T-helper 1 cell treated with Interleukin-12 subunit alpha and Interleukin-12 subunit beta and Interleukin-4 antibody, amounts not matched to agents 30 μg/mL and 1 μg/mL, for 36 hours (primary cell): ENCODE results near the gene ENPP5.
"Not testable (repeated sequence)": the region's sequence is repeated elsewhere in the genome, so short reads cannot be mapped to it uniquely, and the experiment has no call there.

ENCODE experiments used
- H3K27ac Mint-ChIP-seq: one replicate; pipeline ENCODE4 v1.8.0; 2021; ENCODE audit warnings: mild to moderate bottlenecking, mixed read lengths
- H3K27me3 Mint-ChIP-seq: one replicate; pipeline ENCODE4 v1.8.0; 2021; ENCODE audit warnings: low read depth, mixed read lengths
- H3K36me3 Mint-ChIP-seq: one replicate; pipeline ENCODE4 v1.8.0; 2021; ENCODE audit warnings: low read depth, mixed read lengths
- H3K4me1 Mint-ChIP-seq: one replicate; pipeline ENCODE4 v1.8.0; 2021; ENCODE audit warnings: low read depth, mixed read lengths
- H3K4me3 Mint-ChIP-seq: one replicate; pipeline ENCODE4 v1.8.0; 2021; ENCODE audit warnings: mild to moderate bottlenecking, moderate library complexity, mixed read lengths
- H3K9me3 Mint-ChIP-seq: one replicate; pipeline ENCODE4 v1.8.0; 2021; ENCODE audit warnings: mixed read lengths

The ENPP5 gene

GRCh38 chr6:46137387-46137786 is 33.4 kb downstream of the ENPP5 start:
- Mint-ChIP-seq H3K4me3 (no peak overlapping the region), H3K27me3 (no peaks in the 10 kb centered on the region), H3K4me1 (no peaks in the 10 kb centered on the region), H3K9me3 (no peaks in the 10 kb centered on the region), H3K36me3 (no peaks in the 10 kb centered on the region), H3K27ac (no peak overlapping the region)

DNA sequence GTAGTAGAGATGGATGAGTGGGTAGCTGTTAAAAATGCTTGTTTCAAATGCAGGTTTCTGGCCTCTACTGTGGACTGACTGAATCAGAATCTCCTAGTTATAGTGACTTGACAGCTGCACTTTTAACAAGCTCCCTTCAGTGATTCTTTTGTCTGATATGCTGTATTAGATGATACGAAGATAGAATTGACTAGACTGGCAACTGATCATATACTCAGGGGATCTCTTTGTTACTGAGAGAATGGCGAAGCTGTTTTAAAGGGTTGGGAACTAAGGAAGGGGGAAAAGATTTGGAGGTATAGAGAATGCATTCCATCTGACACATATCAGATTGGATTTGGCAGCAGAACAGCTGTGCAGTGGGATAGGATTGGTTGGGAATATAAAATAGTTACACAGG is 33.9 kb downstream of the ENPP5 start:
- Mint-ChIP-seq H3K9me3 (no peaks in the 10 kb centered on the region), H3K27ac (no peak overlapping the region), H3K4me1 (no peaks in the 10 kb centered on the region), H3K4me3 (no peak overlapping the region), H3K27me3 (no peaks in the 10 kb centered on the region), H3K36me3 (no peaks in the 10 kb centered on the region)

DNA sequence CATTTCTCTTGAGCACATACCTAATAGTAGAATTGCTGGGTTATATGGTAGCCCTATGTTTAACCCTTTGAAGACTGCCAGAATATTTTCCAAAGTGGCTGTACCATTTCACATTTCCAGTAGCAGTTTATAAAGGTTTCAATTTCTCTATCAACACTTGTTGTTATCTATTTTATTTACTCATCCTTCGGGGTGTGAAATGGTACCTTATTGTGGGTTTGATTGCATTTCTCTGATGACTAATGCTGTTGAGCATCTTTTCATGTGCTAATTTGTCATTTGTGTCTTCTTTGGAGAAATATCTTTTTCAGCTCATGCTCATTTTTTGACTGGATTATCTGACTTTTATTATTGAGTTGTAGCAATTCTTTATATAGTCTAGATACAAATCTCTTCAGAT is 35.6 kb downstream of the ENPP5 start:
- no peak overlapping the region for H3K4me3 Mint-ChIP-seq
- no peak overlapping the region for H3K27ac Mint-ChIP-seq
- H3K9me3 Mint-ChIP-seq = no peaks in the 10 kb centered on the region
- no peaks in the 10 kb centered on the region for H3K36me3 Mint-ChIP-seq
- peaks cover 4% of the 10 kb centered on the region for H3K4me1 Mint-ChIP-seq
- no peaks in the 10 kb centered on the region for H3K27me3 Mint-ChIP-seq

- H3K9me3 Mint-ChIP-seq = no peaks in the 10 kb centered on the region
- peaks cover 10% of the 10 kb centered on the region for H3K4me1 Mint-ChIP-seq
- no peak overlapping the region for H3K27ac Mint-ChIP-seq
Measured at GRCh38 chr6:46134216-46134615, 36.6 kb downstream of the ENPP5 start.

DNA sequence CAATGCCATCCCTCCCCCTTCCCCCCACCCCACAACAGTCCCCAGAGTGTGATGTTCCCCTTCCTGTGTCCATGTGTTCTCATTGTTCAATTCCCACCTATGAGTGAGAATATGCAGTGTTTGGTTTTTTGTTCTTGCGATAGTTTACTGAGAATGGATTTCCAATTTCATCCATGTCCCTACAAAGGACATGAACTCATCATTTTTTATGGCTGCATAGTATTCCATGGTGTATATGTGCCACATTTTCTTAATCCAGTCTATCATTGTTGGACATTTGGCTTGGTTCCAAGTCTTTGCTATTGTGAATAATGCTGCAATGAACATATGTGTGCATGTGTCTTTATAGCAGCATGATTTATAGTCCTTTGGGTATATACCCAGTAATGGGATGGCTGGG is 39.5 kb downstream of the ENPP5 start:
- H3K27me3 Mint-ChIP-seq, H3K36me3 Mint-ChIP-seq, H3K4me3 Mint-ChIP-seq, H3K9me3 Mint-ChIP-seq, H3K27ac Mint-ChIP-seq: not testable (repeated sequence)
- peaks cover 11% of the 10 kb centered on the region for H3K4me1 Mint-ChIP-seq

More at GRCh38 chr6:46134216-46134615, 36.6 kb downstream of the ENPP5 start:
- Mint-ChIP-seq H3K4me3 (no peak overlapping the region), H3K27me3 (no peaks in the 10 kb centered on the region), H3K36me3 (no peaks in the 10 kb centered on the region)

- peak overlapping the region; percentile 92 for H3K4me3 Mint-ChIP-seq
- H3K4me1 Mint-ChIP-seq = peaks cover 11% of the 10 kb centered on the region
- no peak overlapping the region for H3K27ac Mint-ChIP-seq
- no peaks in the 10 kb centered on the region for H3K36me3 Mint-ChIP-seq
- H3K27me3 Mint-ChIP-seq = no peaks in the 10 kb centered on the region
- H3K9me3 Mint-ChIP-seq = no peaks in the 10 kb centered on the region
Measured at GRCh38 chr6:46130666-46131065, 40.1 kb downstream of the ENPP5 start.

DNA sequence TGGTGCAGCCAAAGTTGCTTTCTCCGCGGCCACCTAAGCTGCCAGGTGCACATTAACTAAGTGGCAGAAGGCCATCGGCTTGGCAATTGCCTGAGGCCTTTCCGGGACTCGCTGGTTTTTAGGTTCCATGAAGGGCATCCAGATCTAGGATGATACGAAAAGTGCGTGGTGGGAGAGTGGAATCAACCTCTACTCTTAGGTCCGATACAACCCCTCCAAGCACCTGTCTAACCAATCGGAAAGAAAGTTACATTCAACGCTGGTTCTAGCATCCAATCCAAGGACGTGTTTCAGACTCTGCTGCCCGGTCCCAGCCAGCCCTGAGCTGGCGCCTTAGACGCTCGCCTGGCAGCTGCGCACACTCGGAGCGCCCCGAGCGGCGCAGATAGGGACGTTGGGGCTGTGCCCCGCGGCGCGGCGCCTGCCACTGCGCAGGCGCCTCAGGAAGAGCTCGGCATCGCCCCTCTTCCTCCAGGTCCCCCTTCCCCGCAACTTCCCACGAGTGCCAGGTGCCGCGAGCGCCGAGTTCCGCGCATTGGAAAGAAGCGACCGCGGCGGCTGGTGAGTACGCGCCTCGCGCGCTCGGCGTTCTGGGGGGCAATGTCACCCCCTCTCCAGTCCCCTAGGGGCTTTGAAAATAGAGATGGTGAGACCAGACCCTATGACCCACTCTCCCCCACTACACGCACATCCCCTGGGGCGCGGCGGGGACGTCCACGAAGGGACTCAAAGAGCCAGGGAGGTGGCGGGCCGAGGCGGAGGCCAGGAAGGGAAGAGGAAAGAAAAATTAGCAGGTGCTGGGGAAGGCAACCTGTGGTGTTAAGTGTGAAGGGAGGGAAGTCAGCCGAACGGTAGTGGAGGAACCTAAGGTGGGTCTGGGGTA is 40.9 kb downstream of the ENPP5 start, which contains the start of gene ENPP4:
ENPP4 (plus strand) TSS at position 361 of the 883 bp plus-strand sequence. CDS start 9,595 bp downstream, outside the sequence.
- Mint-ChIP-seq H3K27me3 (no peaks in the 10 kb centered on the region), H3K9me3 (no peaks in the 10 kb centered on the region), H3K4me3 (peak within 1 kb of the TSS; percentile 92), H3K27ac (peak within 1 kb of the TSS; percentile 82), H3K36me3 (no peaks in the 10 kb centered on the region), H3K4me1 (peaks cover 11% of the 10 kb centered on the region)

GRCh38 chr6:46129291-46129628 is 41.5 kb downstream of the ENPP5 start:
- Mint-ChIP-seq H3K27ac (peak overlapping the region; percentile 82), H3K4me1 (peaks cover 11% of the 10 kb centered on the region), H3K4me3 (peak overlapping the region; percentile 92), H3K36me3 (no peaks in the 10 kb centered on the region), H3K9me3 (no peaks in the 10 kb centered on the region), H3K27me3 (no peaks in the 10 kb centered on the region)

DNA sequence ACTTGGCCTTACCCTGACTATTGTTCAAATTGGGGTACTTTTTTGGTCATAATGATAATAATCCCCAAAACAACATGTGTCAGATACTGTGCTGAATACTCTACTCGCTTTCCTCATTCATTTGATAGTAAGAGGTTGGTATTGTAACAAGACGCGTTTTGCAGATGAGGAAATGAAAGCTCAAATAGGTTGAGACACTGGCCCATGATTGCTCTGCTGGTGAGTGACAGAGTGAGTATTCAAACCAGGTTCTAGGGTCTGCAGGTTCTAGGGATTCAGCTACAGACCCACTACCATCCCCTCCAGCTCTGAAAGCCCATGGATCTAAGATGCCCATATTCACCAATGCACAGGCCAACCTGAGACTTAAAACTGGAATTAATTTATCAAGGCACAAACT is 42.3 kb downstream of the ENPP5 start:
- H3K4me3 Mint-ChIP-seq = no peak overlapping the region
- H3K36me3 Mint-ChIP-seq = no peaks in the 10 kb centered on the region
- H3K9me3 Mint-ChIP-seq = no peaks in the 10 kb centered on the region
- peaks cover 11% of the 10 kb centered on the region for H3K4me1 Mint-ChIP-seq
- H3K27me3 Mint-ChIP-seq = no peaks in the 10 kb centered on the region
- no peak overlapping the region for H3K27ac Mint-ChIP-seq

DNA sequence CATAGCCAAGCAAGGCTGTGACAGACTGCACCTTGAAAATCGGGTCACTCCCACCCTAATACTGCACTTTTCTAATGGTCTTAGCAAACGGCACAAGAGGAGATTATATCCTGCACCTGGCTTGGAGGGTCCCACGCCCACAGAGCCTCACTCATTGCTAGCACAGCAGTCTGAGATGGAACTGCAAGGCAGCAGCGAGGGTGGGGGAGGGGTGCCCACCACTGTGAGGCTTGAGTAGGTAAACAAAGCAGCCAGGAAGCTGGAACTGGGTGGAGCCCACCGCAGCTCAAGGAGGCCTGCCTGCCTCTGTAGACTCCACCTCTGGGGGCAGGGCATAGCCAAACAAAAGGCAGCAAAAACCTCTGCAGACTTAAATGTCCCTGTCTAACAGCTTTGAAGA is 51.1 kb downstream of the ENPP5 start:
- H3K4me3 Mint-ChIP-seq = not testable (repeated sequence)

GRCh38 chr6:46118836-46119235 is 51.9 kb downstream of the ENPP5 start:
- H3K27me3 Mint-ChIP-seq = no peaks in the 10 kb centered on the region
- no peak overlapping the region for H3K4me3 Mint-ChIP-seq
- H3K4me1 Mint-ChIP-seq = no peaks in the 10 kb centered on the region
- no peak overlapping the region for H3K27ac Mint-ChIP-seq
- peaks cover 6% of the 10 kb centered on the region for H3K36me3 Mint-ChIP-seq
- peaks cover 3% of the 10 kb centered on the region for H3K9me3 Mint-ChIP-seq

More for the DNA sequence above, 51.1 kb downstream of the ENPP5 start:
- H3K36me3 Mint-ChIP-seq, H3K27me3 Mint-ChIP-seq, H3K4me1 Mint-ChIP-seq, H3K27ac Mint-ChIP-seq, H3K9me3 Mint-ChIP-seq: not testable (repeated sequence)

DNA sequence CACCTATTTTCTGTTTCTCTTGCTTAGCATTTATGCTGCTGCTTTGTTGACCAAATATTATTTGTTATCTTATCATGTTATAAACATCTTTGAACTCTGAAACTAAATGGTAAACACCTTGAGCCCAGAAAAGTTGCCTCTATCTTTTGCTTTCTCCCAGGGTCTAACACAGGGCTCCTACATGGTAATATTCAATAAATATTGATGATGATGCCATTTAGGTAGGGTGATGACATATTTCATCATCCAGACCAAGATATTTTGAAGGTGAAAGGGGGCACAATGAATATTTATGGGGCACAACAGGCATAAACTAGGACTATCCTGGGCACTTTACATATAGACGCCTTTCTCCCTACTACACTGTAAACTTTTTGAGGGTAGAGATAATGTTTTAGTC is 52.6 kb downstream of the ENPP5 start:
- no peaks in the 10 kb centered on the region for H3K4me1 Mint-ChIP-seq
- H3K4me3 Mint-ChIP-seq = no peak overlapping the region
- H3K27me3 Mint-ChIP-seq = no peaks in the 10 kb centered on the region
- H3K9me3 Mint-ChIP-seq = peaks cover 3% of the 10 kb centered on the region
- no peak overlapping the region for H3K27ac Mint-ChIP-seq
- H3K36me3 Mint-ChIP-seq = peaks cover 6% of the 10 kb centered on the region

- Mint-ChIP-seq H3K27ac (no peak overlapping the region), H3K36me3 (peaks cover 6% of the 10 kb centered on the region), H3K27me3 (no peaks in the 10 kb centered on the region), H3K4me1 (no peaks in the 10 kb centered on the region), H3K9me3 (peaks cover 3% of the 10 kb centered on the region), H3K4me3 (no peak overlapping the region)
Measured at GRCh38 chr6:46116289-46116688, 54.5 kb downstream of the ENPP5 start.

- Mint-ChIP-seq H3K9me3 (peaks cover 4% of the 10 kb centered on the region), H3K27ac (no peak overlapping the region), H3K36me3 (peaks cover 5% of the 10 kb centered on the region), H3K4me3 (no peak overlapping the region), H3K27me3 (no peaks in the 10 kb centered on the region), H3K4me1 (no peaks in the 10 kb centered on the region)
Measured at GRCh38 chr6:46115634-46116033, 55.1 kb downstream of the ENPP5 start.

- H3K27ac Mint-ChIP-seq = no peak overlapping the region
- no peaks in the 10 kb centered on the region for H3K36me3 Mint-ChIP-seq
- no peaks in the 10 kb centered on the region for H3K4me1 Mint-ChIP-seq
- no peaks in the 10 kb centered on the region for H3K27me3 Mint-ChIP-seq
- H3K9me3 Mint-ChIP-seq = peaks cover 7% of the 10 kb centered on the region
- no peak overlapping the region for H3K4me3 Mint-ChIP-seq
Measured at GRCh38 chr6:46113370-46113769, 57.4 kb downstream of the ENPP5 start.
